ENCODE data around the gene AP2S1.

DNA sequence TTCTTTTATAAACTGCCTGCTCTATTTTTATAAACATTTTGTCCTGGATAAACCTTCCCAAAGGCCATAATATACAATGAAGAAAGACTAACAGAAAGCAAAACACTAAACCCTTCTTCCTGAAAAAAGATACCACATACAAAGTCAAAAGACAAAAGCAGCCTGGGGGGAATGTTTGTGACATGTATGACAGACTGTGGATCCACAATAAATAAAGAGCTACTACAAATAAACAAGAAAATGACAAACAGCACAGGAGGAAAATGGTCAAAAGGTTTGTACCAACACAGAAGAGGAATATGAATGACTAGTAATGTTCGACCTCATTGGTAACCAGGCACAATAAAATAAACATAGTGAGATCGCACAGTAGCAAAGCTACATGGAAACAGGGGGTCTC is 19.8 kb downstream of the AP2S1 start:
- TF ChIP-seq, protein P1, sequence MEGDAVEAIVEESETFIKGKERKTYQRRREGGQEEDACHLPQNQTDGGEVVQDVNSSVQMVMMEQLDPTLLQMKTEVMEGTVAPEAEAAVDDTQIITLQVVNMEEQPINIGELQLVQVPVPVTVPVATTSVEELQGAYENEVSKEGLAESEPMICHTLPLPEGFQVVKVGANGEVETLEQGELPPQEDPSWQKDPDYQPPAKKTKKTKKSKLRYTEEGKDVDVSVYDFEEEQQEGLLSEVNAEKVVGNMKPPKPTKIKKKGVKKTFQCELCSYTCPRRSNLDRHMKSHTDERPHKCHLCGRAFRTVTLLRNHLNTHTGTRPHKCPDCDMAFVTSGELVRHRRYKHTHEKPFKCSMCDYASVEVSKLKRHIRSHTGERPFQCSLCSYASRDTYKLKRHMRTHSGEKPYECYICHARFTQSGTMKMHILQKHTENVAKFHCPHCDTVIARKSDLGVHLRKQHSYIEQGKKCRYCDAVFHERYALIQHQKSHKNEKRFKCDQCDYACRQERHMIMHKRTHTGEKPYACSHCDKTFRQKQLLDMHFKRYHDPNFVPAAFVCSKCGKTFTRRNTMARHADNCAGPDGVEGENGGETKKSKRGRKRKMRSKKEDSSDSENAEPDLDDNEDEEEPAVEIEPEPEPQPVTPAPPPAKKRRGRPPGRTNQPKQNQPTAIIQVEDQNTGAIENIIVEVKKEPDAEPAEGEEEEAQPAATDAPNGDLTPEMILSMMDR (conservative IDR thresholded peaks at IDR 0.05; ENCODE audit: low read depth in 2 of 2) = no peak
- TF ChIP-seq JUNB (IDR thresholded peaks at IDR 0.05; ENCODE audit: unreplicated experiment) = no peak
- TF ChIP-seq EZH2 (IDR thresholded peaks at IDR 0.05; ENCODE audit: low read depth, unreplicated experiment) = no peak
- TF ChIP-seq ZNF114 (CRISPR knock-in tag; IDR thresholded peaks at IDR 0.05) = no peak
- no peak for TF ChIP-seq POLR2AphosphoS5 (IDR thresholded peaks at IDR 0.05; ENCODE audit: low read depth)
- TF ChIP-seq STAT1 (IDR thresholded peaks at IDR 0.05; ENCODE audit: unreplicated experiment) = no peak
- no peak for TF ChIP-seq EZH2phosphoT487 (IDR thresholded peaks at IDR 0.05; ENCODE audit: unreplicated experiment)
- TF ChIP-seq NANOG (IDR thresholded peaks at IDR 0.05; ENCODE audit: borderline replicate concordance) = no peak
- TF ChIP-seq, protein P2, sequence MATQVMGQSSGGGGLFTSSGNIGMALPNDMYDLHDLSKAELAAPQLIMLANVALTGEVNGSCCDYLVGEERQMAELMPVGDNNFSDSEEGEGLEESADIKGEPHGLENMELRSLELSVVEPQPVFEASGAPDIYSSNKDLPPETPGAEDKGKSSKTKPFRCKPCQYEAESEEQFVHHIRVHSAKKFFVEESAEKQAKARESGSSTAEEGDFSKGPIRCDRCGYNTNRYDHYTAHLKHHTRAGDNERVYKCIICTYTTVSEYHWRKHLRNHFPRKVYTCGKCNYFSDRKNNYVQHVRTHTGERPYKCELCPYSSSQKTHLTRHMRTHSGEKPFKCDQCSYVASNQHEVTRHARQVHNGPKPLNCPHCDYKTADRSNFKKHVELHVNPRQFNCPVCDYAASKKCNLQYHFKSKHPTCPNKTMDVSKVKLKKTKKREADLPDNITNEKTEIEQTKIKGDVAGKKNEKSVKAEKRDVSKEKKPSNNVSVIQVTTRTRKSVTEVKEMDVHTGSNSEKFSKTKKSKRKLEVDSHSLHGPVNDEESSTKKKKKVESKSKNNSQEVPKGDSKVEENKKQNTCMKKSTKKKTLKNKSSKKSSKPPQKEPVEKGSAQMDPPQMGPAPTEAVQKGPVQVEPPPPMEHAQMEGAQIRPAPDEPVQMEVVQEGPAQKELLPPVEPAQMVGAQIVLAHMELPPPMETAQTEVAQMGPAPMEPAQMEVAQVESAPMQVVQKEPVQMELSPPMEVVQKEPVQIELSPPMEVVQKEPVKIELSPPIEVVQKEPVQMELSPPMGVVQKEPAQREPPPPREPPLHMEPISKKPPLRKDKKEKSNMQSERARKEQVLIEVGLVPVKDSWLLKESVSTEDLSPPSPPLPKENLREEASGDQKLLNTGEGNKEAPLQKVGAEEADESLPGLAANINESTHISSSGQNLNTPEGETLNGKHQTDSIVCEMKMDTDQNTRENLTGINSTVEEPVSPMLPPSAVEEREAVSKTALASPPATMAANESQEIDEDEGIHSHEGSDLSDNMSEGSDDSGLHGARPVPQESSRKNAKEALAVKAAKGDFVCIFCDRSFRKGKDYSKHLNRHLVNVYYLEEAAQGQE (IDR thresholded peaks at IDR 0.05; ENCODE audit: unreplicated experiment) = no peak
- TF ChIP-seq ZNF331 (CRISPR knock-in tag; IDR thresholded peaks at IDR 0.05; ENCODE audit: low read depth) = no peak

Data from GM23338 (cell line).